Stimulated activated CD8-positive, alpha-beta memory T cell treated with anti-CD3 and anti-CD28 coated beads, Interleukin-15, amount 100 ng/mL, for 4 hours (primary cell): Measurements from ENCODE around the gene PGA5.
A peak's percentile ranks its signal among the peaks of the same experiment; 100 is the strongest.

ENCODE experiments used
- DNase-seq, 2 donors: peaks; one replicate each; pipeline ENCODE4 v3.0.0-alpha.2; 2020; ENCODE audit warnings: low read depth in 2 of 2

The PGA5 gene

DNA sequence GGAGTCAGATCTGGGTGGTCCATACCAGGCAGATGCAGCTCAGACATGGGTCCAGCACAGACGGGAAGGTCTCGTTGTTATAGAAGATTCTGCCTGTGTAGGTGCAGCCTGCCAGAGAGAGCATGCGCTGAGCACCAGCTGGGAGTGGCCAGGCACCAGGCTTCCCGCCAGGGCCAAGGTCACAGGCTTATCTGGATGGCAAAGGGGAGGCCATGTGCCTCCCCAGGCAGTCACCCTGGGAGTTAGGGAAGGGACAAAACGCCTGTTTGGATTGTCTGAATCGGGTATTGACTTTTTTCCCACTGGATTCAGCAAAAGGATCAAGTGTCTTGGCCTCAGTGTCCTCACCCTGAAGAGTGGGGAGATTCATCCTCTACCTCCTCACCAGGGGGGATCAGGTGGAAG lies 26.5 kb downstream of the PGA5 start:
- no peak for DNase-seq

DNA sequence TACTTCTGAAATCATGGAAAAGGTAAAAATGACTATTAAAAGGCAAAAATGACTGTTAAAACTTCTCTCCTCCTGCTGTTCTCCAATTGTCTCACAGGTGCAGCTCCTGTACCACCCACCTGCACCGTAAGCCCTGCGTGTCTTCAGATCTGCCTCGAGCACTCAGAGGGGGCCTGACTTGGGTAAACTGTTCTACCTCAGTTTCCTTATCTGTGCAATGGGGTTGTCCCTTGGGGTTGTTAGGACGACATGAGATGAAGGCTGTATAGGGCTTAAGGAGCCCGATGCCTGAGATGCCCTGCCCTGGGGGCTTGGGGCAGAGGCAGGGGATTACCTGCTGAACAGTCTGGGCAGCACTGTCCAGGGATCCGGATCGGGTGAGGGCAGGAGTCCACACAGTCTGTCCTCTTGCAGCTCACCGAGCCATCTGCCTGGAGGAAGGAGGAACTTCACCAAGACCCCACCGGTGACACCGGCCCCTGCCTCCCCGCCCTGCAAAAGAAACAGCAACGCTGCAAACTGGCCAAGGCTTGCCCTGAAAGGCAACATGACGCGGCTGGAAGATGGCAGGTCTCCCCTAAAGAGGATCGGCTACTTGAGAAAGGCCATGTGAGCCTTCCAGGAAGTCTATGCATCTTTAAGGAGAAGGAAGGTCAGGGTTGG lies 27.7 kb downstream of the PGA5 start:
- DNase-seq = no peak

DNA sequence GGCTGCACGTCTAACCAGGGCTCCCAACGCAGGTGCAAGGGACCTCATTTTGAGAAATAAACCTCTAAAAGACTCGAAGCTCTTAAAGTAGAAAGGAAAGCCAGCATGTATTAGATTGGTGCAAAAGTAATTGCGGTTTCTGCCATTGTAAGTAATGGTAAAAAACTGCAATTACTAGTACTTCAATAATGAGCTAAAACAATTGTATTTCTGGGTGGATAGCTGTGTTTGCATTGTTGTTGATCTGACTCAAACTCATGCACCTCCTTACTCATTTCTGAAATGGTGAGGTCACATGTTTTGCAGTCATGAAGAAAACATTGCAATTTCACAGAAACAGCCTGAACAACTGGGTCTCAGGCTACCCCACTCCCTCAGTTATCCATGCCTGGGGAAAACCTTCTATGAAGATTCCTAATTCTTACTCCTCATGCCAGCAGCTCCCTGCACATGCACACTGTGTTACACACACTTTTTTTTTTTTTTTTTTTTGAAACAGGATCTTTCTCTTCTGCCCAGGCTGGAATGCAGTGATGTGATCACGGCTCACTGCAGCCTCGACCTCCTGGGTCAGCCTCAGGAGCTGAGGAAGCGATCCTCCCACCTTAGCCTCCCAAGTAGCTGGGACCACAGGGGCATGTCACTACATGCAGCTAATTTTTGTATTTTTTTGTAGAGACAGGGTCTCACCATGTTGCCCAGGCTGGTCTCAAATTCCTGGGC lies 29.5 kb downstream of the PGA5 start:
- no peak for DNase-seq

DNA sequence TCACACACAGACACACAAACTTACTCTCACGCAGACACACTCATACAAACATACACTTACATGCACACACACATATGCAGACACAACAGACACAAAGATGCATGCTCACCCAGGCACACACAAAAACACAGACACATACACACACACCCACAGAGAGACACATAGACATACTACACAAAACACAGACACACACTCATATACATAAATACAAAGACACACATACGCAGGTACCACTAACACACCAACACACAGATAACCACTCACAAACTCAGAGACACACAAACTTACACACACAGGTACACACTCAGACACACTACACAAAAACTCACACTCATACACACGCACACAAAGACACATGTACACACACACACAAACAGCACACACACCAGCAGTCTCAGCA lies 31.8 kb downstream of the PGA5 start:
- DNase-seq = no peak

DNA sequence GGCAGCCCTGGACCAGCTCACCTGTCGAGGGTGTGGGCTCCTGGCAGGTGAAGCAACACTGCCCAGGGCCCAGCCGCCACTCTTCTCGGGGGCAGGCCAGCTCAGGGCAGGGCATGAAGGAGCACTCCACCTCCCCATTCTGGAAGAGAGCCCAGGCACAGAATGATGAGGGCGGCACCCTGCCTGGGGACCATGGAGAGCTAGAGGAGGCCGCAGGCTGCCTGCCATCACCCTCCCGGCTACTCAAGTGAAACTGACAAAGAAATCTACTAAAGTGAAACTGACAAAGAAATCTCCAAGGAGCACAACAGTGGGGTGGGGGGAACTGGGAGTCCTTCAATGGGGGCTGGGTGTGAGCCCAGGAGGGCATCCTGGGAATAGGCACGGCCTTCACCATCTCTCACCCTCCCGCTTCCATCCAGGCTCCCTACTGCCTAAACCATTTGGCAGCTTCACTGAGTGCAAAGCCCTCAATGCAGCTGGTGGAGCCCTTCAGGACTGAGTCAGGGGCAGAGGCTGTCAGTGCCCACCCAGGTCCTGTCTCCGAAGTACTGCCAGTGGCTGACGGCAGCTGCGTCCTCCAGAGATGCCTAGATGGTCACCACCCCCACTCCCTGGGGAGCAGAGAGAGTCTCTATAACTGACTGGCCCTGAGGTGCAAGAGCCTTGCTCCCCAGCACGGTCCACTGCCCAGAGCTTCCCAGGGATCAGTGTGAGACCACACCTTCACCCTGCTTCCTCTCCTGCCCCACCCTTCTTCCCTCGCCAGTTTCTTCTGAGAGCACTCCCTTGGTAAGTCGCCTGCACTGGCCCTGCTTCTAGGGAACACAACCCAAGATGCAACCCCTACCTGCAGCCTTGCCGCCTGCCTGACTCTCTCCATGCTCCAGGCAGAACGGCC lies 32.5 kb downstream of the PGA5 start:
- DNase-seq = no peak

DNA sequence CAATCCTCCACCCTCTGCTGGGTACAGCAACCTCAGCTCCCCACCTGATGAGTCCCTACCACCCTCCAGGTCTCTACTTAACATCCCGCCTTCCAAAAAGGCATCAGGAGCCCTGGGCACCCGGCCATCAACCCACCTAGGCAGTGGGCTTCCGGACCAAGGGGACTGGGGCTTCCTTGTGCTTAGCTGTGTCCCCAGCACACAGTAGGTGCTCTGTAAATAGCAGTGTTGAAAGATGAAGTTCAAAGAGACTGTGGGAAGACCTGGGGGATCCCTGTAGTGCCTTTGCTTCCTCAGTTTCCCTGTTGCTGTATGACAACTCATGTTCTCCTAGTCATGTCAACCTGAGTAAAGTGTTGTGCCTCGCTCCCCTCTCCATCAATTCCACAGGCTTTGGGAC lies 33.1 kb downstream of the PGA5 start:
- no peak for DNase-seq

DNA sequence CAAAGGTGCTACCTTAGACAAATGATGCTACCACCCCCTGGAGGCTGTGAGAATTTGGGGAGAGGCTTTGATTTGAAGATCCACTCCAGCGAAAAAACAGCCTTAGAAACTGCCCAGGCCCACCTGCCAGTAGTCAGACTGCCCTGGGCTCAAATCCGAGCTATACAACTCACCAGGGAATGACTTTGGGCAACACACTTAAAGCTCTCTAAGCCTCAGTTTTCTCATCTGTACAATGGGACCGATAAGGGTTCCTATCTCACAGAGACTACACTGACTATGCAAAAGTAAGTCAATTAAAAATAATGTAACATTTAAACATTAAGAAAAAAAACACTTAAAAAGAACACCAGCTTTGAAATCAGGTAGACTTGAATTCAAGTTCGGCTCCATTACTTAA lies 34.2 kb downstream of the PGA5 start:
- DNase-seq = no peak

DNA sequence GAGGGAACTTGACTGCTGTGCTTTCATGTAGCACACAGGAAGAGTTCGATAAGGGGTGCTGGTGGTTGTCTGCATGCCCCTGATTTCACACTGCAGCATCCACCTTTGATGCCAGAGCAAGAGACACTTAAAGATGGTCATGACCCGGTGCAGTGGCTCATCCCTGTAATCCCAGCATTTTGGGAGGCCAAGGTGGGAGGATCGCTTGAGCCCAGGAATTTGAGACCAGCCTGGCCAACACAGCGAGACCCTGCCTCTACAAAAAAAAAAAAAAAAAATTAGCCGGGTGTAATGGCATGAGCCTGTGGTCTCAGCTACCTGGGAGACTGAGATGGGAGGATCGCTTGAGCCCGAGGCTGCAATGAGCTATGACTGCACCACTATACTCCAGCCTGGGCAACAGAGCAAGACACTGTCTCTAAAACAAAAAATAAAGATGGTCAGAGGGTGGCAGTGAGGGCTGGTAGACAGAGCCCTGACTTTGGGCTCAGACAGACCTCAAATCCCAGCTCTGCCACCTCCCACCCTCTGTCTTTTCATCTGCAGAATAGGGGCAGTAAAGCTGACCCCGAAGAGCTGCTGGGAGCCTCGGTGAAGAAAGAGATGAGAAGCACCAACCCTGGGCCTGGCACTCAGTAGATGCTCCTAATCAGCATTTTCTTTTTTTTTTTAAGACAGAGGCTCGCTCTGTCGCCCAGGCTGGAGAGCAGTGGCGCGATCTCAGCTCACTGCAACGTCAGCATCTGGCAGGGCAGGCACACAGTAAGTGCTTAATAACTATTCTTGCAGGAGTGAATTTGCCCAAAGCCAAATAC lies 36.4 kb downstream of the PGA5 start:
- DNase-seq = no peak

DNA sequence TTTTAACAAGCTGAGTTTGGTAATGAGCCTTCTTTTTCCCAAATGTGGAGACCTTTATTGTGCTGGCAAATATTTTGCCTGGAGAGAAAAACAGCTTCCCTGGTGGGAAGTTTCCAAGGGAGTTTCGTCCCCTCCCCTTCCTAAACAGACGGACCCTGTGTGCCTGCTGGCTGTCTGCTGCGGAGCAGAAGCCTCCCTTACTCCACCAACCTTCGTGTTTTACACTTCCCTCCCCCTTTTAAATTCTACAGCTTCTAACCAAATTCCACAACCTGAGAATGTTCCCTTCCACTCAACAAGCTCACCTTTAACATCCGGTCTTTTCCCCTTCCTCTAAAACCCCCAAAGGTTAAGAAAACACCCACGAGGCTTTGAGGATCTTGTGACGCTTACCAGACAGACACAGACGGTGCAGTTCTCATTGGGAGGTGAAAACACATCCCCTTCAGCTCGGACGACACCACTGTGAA lies 37.1 kb downstream of the PGA5 start:
- no peak for DNase-seq

DNA sequence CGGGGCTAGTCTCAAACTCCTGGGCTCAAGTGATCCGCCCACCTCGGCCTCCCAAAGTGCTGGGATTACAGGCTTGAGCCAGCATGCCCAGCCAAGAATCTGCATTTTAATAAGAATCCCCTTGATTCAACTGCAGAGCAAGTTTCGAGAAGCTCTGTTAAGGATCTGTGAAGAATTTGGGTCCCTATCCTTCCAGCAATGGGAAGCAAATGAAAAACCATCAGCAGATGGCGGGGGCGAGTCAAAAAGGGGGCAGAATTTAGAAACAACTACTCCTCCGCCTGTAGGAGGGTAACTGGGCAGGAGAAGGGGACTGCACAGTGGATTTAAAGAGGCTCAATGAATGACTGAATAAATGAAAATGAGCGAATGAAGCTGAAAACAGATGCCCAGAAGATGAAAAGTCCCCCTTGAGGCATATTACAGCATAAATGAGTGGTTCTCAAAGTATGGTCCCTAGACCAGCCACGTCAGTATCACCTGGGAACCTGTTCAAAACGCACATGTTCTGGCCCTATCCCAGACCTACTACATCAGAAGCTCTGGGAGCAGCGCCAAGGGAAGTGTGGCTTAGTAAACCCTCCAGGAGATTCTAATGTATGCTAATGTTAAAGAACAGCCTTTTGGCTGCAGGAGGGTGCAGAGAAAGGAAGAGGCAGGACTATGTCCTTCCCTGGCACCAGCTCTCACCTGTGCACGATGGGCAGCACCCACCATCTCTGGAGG lies 39.1 kb downstream of the PGA5 start:
- no peak for DNase-seq

DNA sequence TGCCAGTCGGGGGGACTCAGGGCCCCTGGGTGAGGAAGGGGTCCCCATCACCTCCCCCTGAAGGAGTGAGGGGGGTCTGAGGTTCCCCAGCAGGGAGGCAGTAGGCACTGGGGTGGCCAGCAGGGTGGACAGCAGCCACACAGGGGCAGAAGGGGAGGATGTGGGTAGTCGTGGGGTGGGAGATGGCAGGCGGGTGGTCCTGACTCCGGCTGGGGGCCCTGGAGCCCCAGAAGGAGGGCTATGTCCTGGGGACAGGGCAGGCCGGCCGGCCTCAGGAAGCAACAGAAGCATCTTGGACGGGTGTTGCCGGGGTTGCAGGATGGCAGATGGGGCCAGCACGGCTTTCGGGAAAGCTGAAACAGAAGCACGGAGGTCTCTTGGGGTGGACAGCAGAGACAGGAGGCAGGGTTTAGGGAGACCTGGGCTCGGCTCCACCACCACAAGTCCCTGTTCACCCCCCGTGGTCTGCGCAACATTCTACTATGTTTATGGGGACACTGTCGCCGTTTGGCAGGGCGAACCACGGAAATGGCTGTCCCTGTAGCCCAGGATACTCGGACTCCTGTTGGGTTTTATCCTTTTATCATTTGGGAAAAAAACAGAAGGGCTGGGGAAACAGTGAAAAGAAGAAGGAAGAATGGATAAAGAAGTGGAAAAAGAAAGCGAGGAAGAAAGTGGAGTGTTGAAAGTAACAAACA lies 40.1 kb downstream of the PGA5 start:
- DNase-seq = no peak

DNA sequence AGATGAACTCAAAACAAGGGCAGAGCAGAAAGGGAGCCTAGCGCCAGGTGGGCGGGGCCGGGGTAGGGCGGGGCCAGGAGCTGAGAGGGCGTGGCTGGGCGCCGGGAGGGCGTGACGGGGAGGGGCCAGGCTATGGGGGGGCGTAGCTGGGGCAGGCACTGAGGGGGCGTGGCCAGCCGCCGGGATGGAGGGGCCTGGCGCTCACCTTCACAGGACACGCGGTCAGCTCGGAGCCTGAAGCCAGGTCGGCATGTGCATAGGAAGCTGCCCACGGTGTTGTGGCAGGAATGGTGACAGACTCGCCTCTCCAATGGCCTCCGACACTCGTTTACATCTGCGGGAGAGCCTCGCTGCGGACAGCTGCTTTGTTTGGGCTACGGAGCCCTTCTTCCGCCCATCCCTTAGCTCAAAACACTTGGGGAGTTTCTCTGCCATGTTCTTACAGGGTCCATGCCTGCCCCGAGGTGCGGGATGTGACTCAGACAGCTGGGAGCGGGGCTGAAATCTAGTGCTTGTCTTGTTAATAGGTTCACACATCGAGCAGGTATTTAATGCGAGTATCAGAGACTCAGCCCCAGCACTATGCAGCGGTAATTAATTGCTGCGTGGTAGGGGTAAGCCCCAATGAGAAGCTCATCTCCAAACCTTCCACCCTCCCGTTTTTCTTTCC lies 40.7 kb downstream of the PGA5 start:
- no peak for DNase-seq

DNA sequence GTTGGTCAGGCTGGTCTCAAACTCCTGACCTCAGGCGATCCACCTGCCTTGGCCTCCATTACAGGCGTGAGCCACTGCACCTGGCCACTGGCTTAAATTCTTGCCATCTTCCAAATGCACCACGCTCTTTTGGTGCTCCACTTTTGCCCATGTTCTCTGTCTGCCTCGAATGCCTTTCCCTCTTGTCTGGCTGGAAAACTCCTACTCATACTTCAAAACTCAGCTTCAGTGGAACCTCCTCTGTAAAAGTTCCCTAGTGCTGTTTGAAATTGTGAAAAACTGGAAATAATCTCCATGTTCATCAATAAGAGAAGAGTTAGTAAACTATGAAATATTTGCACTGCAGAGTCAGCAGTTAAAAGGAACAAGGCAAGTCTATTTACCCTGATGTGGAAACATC lies 42.6 kb downstream of the PGA5 start:
- DNase-seq = no peak

DNA sequence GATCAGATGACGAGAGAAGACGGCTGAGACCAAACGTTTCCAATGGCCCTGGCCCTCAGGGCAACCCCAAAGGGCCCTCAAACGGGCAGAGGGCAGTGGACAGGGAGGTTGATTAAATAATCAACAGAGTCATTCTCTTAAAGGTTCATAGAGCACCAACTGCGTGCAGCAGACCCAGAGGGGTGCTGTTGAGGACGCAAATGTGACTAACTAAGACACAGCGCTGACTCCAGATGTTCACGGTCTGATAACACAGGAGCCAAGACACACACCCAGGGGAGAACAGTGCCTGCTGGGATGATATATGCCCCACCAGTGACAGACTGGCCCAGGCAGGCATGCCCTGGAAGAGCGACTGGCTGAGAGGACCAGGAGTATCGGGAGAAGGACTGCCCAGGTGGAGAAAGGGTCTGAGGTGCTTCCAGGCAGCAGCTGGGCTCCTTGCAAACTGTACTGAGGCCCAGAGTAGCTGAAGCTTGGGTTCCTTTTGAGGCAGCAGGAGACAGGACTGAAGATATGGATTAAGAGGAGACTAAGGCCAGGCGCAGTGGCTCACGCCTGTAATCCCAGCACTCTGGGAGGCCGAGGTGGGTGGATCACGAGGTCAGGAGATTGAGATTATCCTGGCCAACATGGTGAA lies 46.5 kb downstream of the PGA5 start:
- DNase-seq = no peak

DNA sequence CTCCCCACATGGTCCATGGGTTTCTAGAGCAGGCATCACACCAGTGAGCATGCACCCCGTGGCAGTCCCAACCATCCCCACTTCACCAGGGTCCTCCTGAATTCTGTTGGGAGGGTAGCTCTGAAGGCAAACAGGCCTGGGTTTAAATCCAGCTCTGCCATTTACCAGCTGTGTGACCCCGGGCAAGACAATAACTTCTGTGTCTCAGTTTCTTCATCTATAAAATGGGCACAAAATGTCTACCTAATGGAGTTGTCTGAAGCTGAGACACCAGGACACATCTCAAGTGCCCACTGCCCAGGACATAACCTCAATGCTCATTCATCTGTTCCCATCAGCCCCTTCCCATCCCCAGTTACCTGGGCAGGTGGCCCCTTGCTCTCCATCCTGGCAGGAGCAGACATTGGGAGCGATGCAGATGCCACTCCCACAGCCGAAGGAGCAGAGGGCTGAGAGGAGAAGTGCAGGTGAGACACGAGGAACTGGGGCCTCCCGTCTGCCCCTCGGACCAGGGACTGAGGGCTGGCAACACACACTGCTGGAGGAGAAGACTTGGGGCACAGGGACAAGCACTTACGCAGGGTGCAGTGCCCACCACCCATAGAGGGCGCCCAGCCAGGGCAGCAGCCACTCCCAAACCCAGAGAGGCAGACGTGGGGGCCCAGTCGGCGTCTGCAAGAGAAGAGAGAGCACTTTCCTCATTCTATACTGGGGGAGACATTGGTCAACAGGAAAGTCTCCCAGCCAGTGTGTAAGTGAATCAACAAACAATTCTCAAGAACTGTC lies 50.1 kb downstream of the PGA5 start:
- DNase-seq = no peak

DNA sequence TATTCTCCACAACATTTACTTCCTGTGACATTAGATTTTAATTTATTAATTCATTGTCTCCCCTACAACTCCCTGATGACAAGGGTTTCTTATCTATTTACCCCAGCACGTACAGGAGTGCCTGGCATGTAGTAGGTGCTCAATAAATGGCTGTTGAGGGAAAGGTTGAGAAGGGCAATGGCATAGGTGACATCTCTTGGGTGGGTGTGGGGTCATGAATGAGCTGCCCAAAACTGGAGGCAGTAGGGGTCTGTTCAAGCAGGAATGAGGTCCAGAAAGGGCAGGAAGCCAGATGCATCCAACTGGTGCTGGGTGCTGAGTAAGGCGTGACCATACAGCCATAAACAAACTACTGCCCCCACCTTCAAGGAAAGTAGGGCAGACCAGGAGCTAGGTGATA lies 51.4 kb downstream of the PGA5 start:
- no peak for DNase-seq

DNA sequence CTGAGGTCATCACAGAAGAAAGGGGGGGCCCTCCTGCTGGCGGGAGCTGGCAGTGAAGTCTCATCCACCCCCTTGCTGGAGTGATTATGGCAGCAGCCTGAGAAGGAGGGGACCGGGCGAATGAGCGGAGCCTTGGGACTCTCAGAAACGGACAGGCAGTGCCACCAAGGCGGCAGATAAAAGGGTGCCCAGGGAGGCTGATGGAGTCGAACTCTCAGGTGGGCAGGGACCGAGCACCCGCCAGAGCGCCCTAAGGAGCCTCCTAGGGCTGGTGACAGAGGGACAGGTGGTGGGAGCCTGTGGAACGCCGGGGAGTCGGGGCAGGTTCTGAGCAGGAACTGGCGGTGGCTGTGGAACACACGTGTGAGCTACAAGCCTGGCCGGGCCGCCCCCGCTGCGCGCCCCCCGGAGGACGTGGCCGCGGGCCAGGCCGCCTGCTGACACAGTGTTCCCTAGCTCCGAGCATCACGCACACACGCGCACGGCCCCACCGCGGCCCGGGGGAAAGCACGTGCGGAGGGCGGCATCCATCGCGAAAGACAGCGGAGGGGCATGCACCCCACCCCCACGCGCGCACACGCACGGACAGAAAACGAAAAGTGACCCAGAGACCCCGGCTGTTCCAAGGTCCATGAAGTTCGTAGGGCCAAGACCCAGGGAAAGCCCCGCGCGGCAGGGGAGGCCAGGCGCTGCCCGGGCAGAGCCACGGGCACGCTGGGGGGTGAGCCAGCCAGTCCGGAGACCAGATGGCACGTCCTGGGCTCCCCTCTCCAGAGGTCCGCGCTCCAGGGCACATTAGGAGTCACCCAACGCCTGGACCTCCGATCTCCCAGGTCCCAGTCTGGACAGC lies 53.1 kb downstream of the PGA5 start:
- DNase-seq = peak; percentile 28 to 34
